GM20000 (cell line): Measurements from ENCODE around the gene ORC4.
A peak's percentile ranks its signal among the peaks of the same experiment; 100 is the strongest.

Source experiments
- DNase-seq: peaks from one replicate; pipeline ENCODE4 v3.0.0; 2012; ENCODE audit warnings: low spot score
- TF ChIP-seq, protein P1 (sequence below): IDR thresholded peaks from 2 replicates; pipeline ENCODE4 v1.5.1; 2012; ENCODE audit warnings: mild to moderate bottlenecking, control low read depth; ENCODE audit errors: extremely low read depth, missing control alignments

ORC4 gene

DNA sequence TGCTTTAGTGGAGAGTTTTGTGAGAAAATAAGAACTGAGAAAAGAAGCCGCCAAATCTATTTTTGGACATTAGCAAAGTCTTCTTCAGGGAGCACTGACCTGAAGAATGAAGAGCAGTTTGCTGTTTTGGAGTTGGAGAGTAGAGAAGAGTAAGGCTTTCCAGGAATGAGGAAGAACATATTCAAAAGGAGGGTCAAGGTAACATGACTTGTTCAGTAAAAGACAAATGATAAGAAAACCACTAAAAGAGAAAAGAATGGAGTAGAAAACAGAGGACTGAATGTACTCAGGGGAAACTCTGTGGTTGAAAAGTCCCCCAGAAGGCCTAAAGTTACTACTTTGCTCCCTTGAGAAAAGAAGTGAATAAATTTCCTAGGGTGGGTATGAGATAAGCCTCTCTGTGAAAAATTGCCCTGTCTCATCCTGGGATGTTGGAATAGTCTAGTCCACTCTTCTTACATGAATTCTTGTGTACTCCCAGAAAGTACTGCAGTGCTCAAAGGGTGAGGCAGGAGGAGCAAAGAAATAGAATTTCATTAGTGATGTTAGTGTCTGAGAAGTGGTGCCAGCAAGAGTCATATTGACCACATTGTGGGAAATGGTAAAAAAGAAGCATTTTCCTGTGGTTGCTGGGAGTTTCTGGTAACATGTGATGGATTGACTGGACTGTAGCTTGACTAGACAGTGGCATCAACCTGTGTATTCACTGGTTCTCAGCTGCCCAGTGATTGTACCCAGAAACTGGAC lies 28.1 kb upstream of the ORC4 start:
- peak; percentile 19 for DNase-seq
- TF ChIP-seq, protein P1, sequence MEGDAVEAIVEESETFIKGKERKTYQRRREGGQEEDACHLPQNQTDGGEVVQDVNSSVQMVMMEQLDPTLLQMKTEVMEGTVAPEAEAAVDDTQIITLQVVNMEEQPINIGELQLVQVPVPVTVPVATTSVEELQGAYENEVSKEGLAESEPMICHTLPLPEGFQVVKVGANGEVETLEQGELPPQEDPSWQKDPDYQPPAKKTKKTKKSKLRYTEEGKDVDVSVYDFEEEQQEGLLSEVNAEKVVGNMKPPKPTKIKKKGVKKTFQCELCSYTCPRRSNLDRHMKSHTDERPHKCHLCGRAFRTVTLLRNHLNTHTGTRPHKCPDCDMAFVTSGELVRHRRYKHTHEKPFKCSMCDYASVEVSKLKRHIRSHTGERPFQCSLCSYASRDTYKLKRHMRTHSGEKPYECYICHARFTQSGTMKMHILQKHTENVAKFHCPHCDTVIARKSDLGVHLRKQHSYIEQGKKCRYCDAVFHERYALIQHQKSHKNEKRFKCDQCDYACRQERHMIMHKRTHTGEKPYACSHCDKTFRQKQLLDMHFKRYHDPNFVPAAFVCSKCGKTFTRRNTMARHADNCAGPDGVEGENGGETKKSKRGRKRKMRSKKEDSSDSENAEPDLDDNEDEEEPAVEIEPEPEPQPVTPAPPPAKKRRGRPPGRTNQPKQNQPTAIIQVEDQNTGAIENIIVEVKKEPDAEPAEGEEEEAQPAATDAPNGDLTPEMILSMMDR, result no peak

DNA sequence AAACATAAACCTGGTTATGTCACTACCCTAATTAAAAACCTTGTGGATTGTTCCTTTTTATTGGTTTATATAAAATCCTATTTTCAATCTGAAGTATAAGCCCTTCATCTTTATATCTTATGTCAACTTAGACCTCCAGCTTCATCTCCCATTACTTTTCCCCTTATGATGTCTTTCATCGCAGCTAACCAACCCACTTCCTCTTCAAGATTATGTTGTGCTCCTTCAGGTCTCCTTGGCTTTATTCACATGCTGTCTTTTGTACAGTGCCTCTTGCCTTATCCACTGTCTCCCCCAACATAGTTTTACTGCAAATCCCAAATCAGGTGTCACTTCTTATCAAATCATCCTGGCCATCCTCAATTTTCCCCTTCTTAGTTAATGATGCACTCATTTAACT lies 26.3 kb upstream of the ORC4 start:
- DNase-seq, result no peak
- TF ChIP-seq, protein P1, result no peak

DNA sequence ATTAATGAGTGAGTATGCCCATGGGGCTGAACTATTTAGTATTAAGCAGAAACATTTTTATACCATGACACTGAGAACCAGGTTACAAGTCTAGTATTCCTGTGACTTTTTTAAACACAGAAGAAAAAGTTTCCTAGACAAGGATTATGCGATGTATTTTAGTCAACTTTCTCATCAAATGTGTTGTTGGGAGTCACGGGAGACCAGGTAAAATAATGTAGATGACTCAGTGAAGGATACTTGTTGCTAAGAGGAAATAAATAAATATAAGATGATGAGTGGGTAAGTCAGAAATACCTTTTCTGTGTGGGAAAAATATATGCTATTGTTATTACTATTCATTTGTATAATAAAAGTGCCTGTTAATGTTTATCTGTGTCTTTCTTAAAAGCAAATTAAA lies 23.8 kb upstream of the ORC4 start:
- TF ChIP-seq, protein P1, result no peak
- DNase-seq, result no peak

DNA sequence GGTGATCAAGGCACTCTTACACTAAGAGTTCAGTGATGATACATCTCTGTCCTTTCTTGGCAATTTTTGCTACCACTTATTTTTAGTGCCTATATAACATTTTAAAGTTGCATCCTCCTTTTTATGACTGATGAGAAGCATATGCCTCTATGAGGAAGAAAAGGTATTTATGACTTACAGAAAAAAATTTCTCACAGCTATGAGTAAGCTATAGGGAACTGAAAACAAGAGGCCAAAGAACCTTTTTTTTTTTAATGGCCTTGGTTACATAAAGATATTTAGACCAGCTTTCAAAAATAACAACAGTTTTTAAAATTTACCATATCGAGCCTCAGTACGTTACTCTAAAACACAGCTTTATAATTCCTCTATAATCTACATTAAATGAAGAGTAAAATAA lies 21.7 kb upstream of the ORC4 start:
- TF ChIP-seq, protein P1, result no peak
- DNase-seq, result peak; percentile 47

DNA sequence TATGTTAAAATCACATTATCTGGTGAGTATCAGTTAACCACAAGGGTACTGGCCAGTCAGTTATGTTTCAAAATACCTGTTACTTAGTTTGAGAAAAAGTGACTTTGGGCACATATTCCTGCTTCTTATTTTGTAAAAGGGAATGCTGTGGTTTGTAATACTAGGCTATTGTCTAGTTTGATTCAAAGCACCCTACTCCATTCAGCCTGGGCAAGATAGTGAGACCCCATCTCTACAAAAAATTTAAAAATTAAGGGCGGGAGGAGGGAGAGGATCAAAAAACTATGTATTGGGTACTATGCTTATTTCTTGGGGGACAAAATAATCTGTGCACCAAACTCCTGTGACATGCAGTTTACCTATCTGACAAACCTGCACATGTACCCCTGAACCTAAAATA lies 19.2 kb upstream of the ORC4 start:
- no peak for DNase-seq
- TF ChIP-seq, protein P1, result no peak

DNA sequence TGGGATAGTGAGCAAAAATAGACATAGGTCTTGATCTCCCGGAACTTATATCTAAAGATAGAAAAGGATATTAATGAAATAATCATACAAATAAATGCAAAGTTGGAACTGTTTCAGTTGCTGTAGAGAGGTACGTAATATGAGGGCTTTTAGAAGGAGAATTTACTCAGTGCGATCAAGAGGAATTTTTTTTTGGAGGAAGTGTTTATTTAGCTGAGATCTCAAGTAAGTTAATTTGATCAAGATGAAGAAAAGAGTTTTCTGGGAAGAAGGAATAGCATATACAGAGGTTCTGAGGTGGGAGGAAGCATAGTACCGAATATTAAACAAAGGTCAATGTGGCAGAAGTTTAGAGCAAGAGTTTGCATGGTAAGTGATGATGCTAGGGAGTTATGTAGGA lies 11.7 kb upstream of the ORC4 start:
- no peak for DNase-seq
- TF ChIP-seq, protein P1, result no peak

DNA sequence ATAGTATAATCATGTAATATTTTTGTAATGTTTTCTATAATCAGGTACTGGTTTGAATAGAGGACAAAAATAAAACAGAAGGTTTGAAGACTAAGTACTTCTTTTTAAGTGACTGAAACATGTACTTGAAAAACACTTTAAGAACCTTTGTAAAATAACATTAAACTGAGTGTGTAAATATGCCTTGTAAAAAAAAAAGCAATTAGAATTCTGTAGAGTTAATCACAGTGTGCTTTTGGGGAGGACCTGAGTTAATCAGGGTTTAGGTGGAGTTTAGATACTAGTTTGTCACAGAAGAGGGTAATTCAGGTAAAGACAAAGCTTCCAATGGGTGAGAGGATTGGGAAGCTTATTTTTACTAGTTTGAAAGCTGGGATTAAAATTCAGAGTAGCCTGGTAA lies 10.6 kb upstream of the ORC4 start:
- TF ChIP-seq, protein P1, result no peak
- no peak for DNase-seq
